Epithelial cell of esophagus (primary cell): Measurements from ENCODE around the gene ZNF660.

Experiments used
- DNase-seq: peaks from one replicate; pipeline ENCODE4 v3.0.0; 2010; ENCODE audit warnings: low read depth
- H3K4me3 ChIP-seq: 2 replicates; pipeline ENCODE4 v1.5.1; 2011; ENCODE audit warnings: mild to moderate bottlenecking, low read length, control low read depth
- CTCF ChIP-seq: IDR thresholded peaks from 2 replicates; pipeline ENCODE4 v1.5.1; 2011; ENCODE audit warnings: low read depth, mild to moderate bottlenecking, low read length, control low read depth, inconsistent platforms; ENCODE audit not compliant: insufficient read depth; ENCODE audit errors: missing control alignments

The ZNF660 gene

DNA sequence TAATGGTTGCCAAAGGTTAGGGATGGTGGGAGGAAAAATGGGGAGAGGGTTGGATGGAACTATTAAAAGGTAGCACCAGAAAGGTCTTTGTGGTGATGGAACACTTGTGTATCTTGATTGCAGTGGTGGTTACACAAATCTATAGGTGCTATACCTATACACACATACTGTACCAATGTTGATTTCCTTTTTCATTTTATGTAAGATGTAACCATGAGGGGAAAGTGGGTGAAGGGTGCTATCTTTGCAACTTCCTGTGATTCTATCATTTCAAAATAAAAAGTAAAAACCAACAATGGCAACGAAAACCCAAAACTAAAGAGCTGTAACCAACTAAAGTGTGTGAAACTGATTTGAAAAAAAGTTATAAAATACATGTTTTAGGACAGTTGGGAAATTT, 63.0 kb downstream of the ZNF660 start:
- H3K4me3 ChIP-seq = no peak overlapping the region
- no peak for TF ChIP-seq CTCF
- DNase-seq = no peak

DNA sequence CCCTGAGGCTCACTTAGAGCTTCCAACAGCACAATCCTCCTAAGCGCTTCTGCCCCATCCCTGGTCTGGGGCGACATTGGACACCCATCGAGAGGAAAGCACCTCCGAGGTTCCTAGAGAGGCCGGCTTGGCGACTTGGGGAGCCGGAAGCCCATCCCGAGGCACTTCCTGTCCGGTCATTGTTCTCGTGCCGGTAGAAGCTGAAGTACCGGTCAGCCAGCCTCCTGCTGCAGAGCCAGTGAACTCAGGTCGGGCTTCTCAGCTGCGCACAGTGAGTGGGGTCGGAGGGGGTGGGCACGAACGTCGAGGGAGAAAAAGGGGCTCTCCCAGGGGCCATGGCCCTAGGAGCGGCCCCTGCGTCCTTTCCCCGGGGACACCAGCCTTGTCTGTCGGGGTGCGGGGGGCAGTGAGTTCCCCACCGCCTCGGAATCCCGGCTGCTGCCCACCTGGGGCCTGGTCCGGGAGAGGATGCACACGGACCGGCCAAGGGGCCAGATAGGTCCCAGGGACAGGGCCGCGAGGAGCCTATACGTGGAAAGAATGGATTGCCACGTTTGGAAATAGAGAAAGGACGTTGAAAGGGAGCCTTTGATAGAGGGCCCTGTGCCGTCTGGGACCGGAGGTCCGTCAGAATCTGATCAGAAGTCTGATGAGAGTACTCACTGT, 63.9 kb downstream of the ZNF660 start, which contains the start of gene ZNF35:
TSS of gene ZNF35 (plus strand) at position 169 of the 666 bp plus-strand sequence. CDS start 2,336 bp downstream, outside the sequence.
- H3K4me3 ChIP-seq = peak within 1 kb of the TSS; percentile 76
- no peak for TF ChIP-seq CTCF
- DNase-seq = peak; percentile 91
